PC-9 (cell line): ENCODE data around the gene AGPAT3. TPM values are rescaled to one million over a fixed set of nuclear protein-coding genes. Genes with fewer than 3 reads are reported as not detected.

ENCODE experiments used
- BruUV-seq: library from RNA; stranded (reverse); fragments of 400-500 nt; replicated peaks from 2 replicates; lab custom pipeline; 2021; lab: Mats Ljungman, UMichigan
- CTCF ChIA-PET: fragments of 300-600 bp; sonication (Branson Sonifier 250); formaldehyde crosslinking; loops from one replicate; lab custom pipeline; 2022; ENCODE audit warnings: antibody characterized with exemption; lab: Charles Lee
- POLR2A ChIA-PET: fragments of 300-600 bp; sonication (Branson Sonifier 250); formaldehyde crosslinking; loops from one replicate; lab custom pipeline; 2022; ENCODE audit warnings: antibody characterized with exemption; ENCODE audit not compliant: unreplicated experiment; lab: Charles Lee
- DNase-seq, 2 experiments: peaks; one replicate each; pipeline versions ENCODE4 v3.0.0 to v3.0.0-alpha.2; 2015 to 2022; ENCODE audit warnings: mixed read lengths in 1 of 2
- H2AFZ ChIP-seq: fragments of 200-600 bp; sonication (generic); 2 replicates; pipeline ENCODE4 v1.8.1; 2017; ENCODE audit warnings: antibody characterized with exemption
- H3F3A ChIP-seq: fragments of 200-600 bp; sonication (generic); 2 replicates; pipeline ENCODE4 v1.8.1; 2017; ENCODE audit warnings: antibody characterized with exemption, mild to moderate bottlenecking, low read depth; ENCODE audit not compliant: insufficient read depth
- H3K27ac ChIP-seq: fragments of 200-600 bp; sonication (generic); 2 replicates; pipeline ENCODE4 v1.6.1; 2016; ENCODE audit warnings: mixed run types
- H3K27me3 ChIP-seq: fragments of 200-600 bp; sonication (generic); 2 replicates; pipeline ENCODE4 v1.6.1; 2016; ENCODE audit warnings: low read depth, mixed run types; ENCODE audit not compliant: insufficient read depth
- H3K36me3 ChIP-seq: fragments of 200-600 bp; sonication (generic); 2 replicates; pipeline ENCODE4 v1.6.1; 2016; ENCODE audit warnings: low read depth, mixed run types
- H3K4me1 ChIP-seq: fragments of 200-600 bp; sonication (generic); replicated peaks from 2 replicates; pipeline ENCODE4 v1.6.1; 2016; ENCODE audit warnings: mixed run types; ENCODE audit not compliant: insufficient read depth
- H3K4me2 ChIP-seq: fragments of 200-600 bp; sonication (generic); 2 replicates; pipeline ENCODE4 v1.6.1; 2017; ENCODE audit warnings: mixed run types
- H3K4me3 ChIP-seq: fragments of 200-600 bp; sonication (generic); 2 replicates; pipeline ENCODE4 v1.6.1; 2016; ENCODE audit warnings: mixed run types
- H3K79me2 ChIP-seq: fragments of 200-600 bp; sonication (generic); 2 replicates; pipeline ENCODE4 v1.6.1; 2017; ENCODE audit warnings: low read depth, mixed run types
- H3K9me2 ChIP-seq: fragments of 200-600 bp; sonication (generic); 2 replicates; pipeline ENCODE4 v1.8.1; 2017; ENCODE audit warnings: mild to moderate bottlenecking; ENCODE audit not compliant: insufficient read depth
- H3K9me3 ChIP-seq: fragments of 200-600 bp; sonication (generic); 2 replicates; pipeline ENCODE4 v1.8.1; 2016; ENCODE audit warnings: low read depth; ENCODE audit not compliant: insufficient read depth
- H4K20me1 ChIP-seq: fragments of 200-600 bp; sonication (generic); 2 replicates; pipeline ENCODE4 v1.8.1; 2017; ENCODE audit not compliant: insufficient read depth
- CTCF ChIP-seq: fragments of 200-600 bp; sonication (generic); conservative IDR thresholded peaks from 2 replicates; pipeline ENCODE4 v1.6.1; 2017; ENCODE audit warnings: mixed run types, antibody characterized with exemption, mild to moderate bottlenecking, moderate library complexity
- EZH2 ChIP-seq: fragments of 200-600 bp; sonication (generic); IDR thresholded peaks from 2 replicates; pipeline ENCODE4 v1.8.0; 2017; ENCODE audit warnings: antibody characterized with exemption, low read depth
- intact Hi-C: fragments of 100-400 bp; cut with micrococcal nuclease; formaldehyde crosslinking; loops from one replicate; pipeline ENCODE4 v1.10.0; 2022; ENCODE audit not compliant: unreplicated experiment
- total RNA-seq: library from RNA; stranded (reverse); gene quantifications from 2 replicates; pipeline ENCODE4 v1.2.3, GENCODE V29; 2021

AGPAT3 gene
- total RNA-seq, 1 experiment from 2014 or later, result 39.0 TPM

- DNase-seq, result no peak
- no TSS peak for BruUV-seq
- POLR2A ChIA-PET, result no interaction called here
- Histone ChIP-seq H3K27me3 (peaks cover under 1% of the 10 kb centered on the region; the same call in 1 of the 2 replicates), H3K27ac (no peak overlapping the region), H3K4me3 (no peak overlapping the region), H3K79me2 (no peaks in the 10 kb centered on the region), H3K36me3 (no peaks in the 10 kb centered on the region), H2AFZ (no peak overlapping the region), H3K4me1 (peaks cover 6% of the 10 kb centered on the region; the same call in 1 of the 2 replicates), H3K4me2 (no peak overlapping the region), H4K20me1 (no peaks in the 10 kb centered on the region), H3K9me3 (no peaks in the 10 kb centered on the region), H3F3A (0 out of 2 replicates have a peak, but pooled peaks cover 3% of the 10 kb centered on the region), H3K9me2 (no peaks in the 10 kb centered on the region)
- CTCF ChIA-PET, result no interaction called here
- intact Hi-C loops, result no loop called here
- no peak for TF ChIP-seq CTCF
- no peak for TF ChIP-seq EZH2
Measured at GRCh38 chr21:43855955-43856354, 9.1 kb upstream of the AGPAT3 start.

- intact Hi-C loops, result no loop called here
- DNase-seq, result no peak
- Histone ChIP-seq H3K9me2 (no peaks in the 10 kb centered on the region), H3K79me2 (no peaks in the 10 kb centered on the region), H3K27me3 (no peaks in the 10 kb centered on the region), H3F3A (peaks cover 9% of the 10 kb centered on the region; the same call in 1 of the 2 replicates), H3K9me3 (no peaks in the 10 kb centered on the region), H3K27ac (no peak overlapping the region), H3K4me3 (no peak overlapping the region), H3K36me3 (no peaks in the 10 kb centered on the region), H2AFZ (no peak overlapping the region), H3K4me1 (peaks cover 12% of the 10 kb centered on the region; the same call in 1 of the 2 replicates), H3K4me2 (no peak overlapping the region), H4K20me1 (no peaks in the 10 kb centered on the region)
- ChIA-PET CTCF (no interaction called here), POLR2A (interaction anchor here (0.6 kb wide), 1 partner anchor 17 kb away, joined by 3 read pairs; no protein-coding TSS in a partner anchor)
- no TSS peak for BruUV-seq
- no peak for TF ChIP-seq CTCF
- no peak for TF ChIP-seq EZH2
Measured at GRCh38 chr21:43858806-43859648, 6.0 kb upstream of the AGPAT3 start.

GRCh38 chr21:43859747-43860214, 5.2 kb upstream of the AGPAT3 start:
- Histone ChIP-seq H3K79me2 (no peaks in the 10 kb centered on the region), H3F3A (peaks cover 9% of the 10 kb centered on the region; the same call in 1 of the 2 replicates), H3K4me3 (no peak overlapping the region), H3K27me3 (no peaks in the 10 kb centered on the region), H3K4me2 (no peak overlapping the region), H3K27ac (no peak overlapping the region), H3K4me1 (peaks cover 12% of the 10 kb centered on the region; the same call in 1 of the 2 replicates), H3K36me3 (no peaks in the 10 kb centered on the region), H4K20me1 (no peaks in the 10 kb centered on the region), H2AFZ (no peak overlapping the region), H3K9me3 (no peaks in the 10 kb centered on the region), H3K9me2 (no peaks in the 10 kb centered on the region)
- ChIA-PET POLR2A (interaction anchor here (0.6 kb wide), 1 partner anchor 18 kb away, joined by 3 read pairs; no protein-coding TSS in a partner anchor), CTCF (no interaction called here)
- no peak for DNase-seq
- BruUV-seq, result no TSS peak
- intact Hi-C loops, result no loop called here
- TF ChIP-seq EZH2 (no peak), CTCF (no peak)
